HepG2 (cell line): Measurements from ENCODE around the gene SLC19A1. TPM values are rescaled to one million over a fixed set of nuclear protein-coding genes. Genes with fewer than 3 reads are reported as not detected.

Source experiments
- DPF2 ChIP-seq: sonication (generic); formaldehyde crosslinking; IDR thresholded peaks from 2 replicates; pipeline ENCODE4 v1.4.0; 2020; ENCODE audit warnings: mild to moderate bottlenecking, low read depth, missing genetic modification reagents, borderline replicate concordance
- ELF3 ChIP-seq: IDR thresholded peaks from 2 replicates; pipeline ENCODE4 v1.6.1; 2016; ENCODE audit warnings: missing genetic modification reagents, missing compliant biosample characterization
- ETV5 ChIP-seq: IDR thresholded peaks from 2 replicates; pipeline ENCODE4 v1.6.1; 2018; ENCODE audit warnings: missing biosample characterization, missing genetic modification reagents, inconsistent platforms, borderline replicate concordance
- FOXA3 ChIP-seq: IDR thresholded peaks from 2 replicates; pipeline ENCODE4 v1.6.1; 2016; ENCODE audit warnings: missing genetic modification reagents, missing compliant biosample characterization
- GZF1 ChIP-seq: sonication (generic); formaldehyde crosslinking; IDR thresholded peaks from 2 replicates; pipeline ENCODE4 v1.5.1; 2020; ENCODE audit warnings: mild to moderate bottlenecking, missing genetic modification reagents
- HNRNPH1 ChIP-seq: fragments of 200-400 bp; formaldehyde crosslinking; optimal IDR thresholded peaks from 2 replicates; pipeline ENCODE3; 2017; ENCODE audit warnings: mild to moderate bottlenecking, low read depth, low read length
- PHF8 ChIP-seq: sonication (generic); formaldehyde crosslinking; IDR thresholded peaks from 2 replicates; pipeline ENCODE4 v1.5.0; 2020; ENCODE audit warnings: missing genetic modification reagents
- SAP130 ChIP-seq: IDR thresholded peaks from 2 replicates; pipeline ENCODE4 v1.6.1; 2016; ENCODE audit warnings: low read depth
- TAF1 ChIP-seq: sonication (generic); formaldehyde crosslinking; IDR thresholded peaks from 2 replicates; pipeline ENCODE4 v1.4.0; 2020; ENCODE audit warnings: missing genetic modification reagents
- TEAD3 ChIP-seq: optimal IDR thresholded peaks from 2 replicates; pipeline ENCODE3; 2016; ENCODE audit warnings: borderline replicate concordance
- XRCC5 ChIP-seq: fragments of 200-400 bp; formaldehyde crosslinking; optimal IDR thresholded peaks from 2 replicates; pipeline ENCODE3; 2017; ENCODE audit warnings: mild to moderate bottlenecking, low read length
- ZBTB26 ChIP-seq: IDR thresholded peaks from 2 replicates; pipeline ENCODE4 v1.6.1; 2016; ENCODE audit warnings: missing compliant biosample characterization, missing genetic modification reagents, borderline replicate concordance
- ZFP82 ChIP-seq: sonication (generic); formaldehyde crosslinking; IDR thresholded peaks from 2 replicates; pipeline ENCODE4 v1.5.1; 2020; ENCODE audit warnings: mild to moderate bottlenecking, missing genetic modification reagents, borderline replicate concordance
- ZNF256 ChIP-seq: sonication (generic); formaldehyde crosslinking; conservative IDR thresholded peaks from 2 replicates; pipeline ENCODE4 v1.4.0; 2020; ENCODE audit warnings: missing genetic modification reagents
- ZNF615 ChIP-seq: sonication (generic); formaldehyde crosslinking; IDR thresholded peaks from 2 replicates; pipeline ENCODE4 v1.5.0; 2020; ENCODE audit warnings: mild to moderate bottlenecking, missing genetic modification reagents, borderline replicate concordance
- ZNF644 ChIP-seq: IDR thresholded peaks from 2 replicates; pipeline ENCODE4 v1.6.1; 2016; ENCODE audit warnings: low read depth
- ZNF891 ChIP-seq: sonication (generic); formaldehyde crosslinking; IDR thresholded peaks from 2 replicates; pipeline ENCODE4 v1.5.0; 2020; ENCODE audit warnings: mild to moderate bottlenecking, missing genetic modification reagents
- polyA plus RNA-seq, 8 experiments: library from polyadenylated mRNA; depleted of rRNA in 3 of 8; stranded (reverse) in 7 of 8; unstranded in 1 of 8; fragments of >200 nt; fragmentation: Illumina TruSeq in 4 of 8; extraction: Trizol in 4 of 8; gene quantifications; 2 replicates each; pipeline versions ENCODE4 v1.2.1 to v1.2.3, GENCODE V29; 2011 to 2016; ENCODE audit warnings: low read depth in 4 of 8, missing spikeins in 1 of 8, mixed read lengths in 1 of 8; ENCODE audit not compliant: insufficient read depth in 1 of 8
- total RNA-seq, 5 experiments: library from RNA; depleted of rRNA; stranded (reverse); fragments of >200 nt; fragmentation: Illumina TruSeq; extraction: Trizol; gene quantifications; 2 replicates each; pipeline ENCODE4 v1.2.3, GENCODE V29; 2016; ENCODE audit warnings: low read depth in 1 of 5
- TF ChIP-seq, protein P1 (sequence below): sonication (generic); formaldehyde crosslinking; conservative IDR thresholded peaks from 2 replicates; pipeline ENCODE4 v1.4.0; 2020; ENCODE audit warnings: missing genetic modification reagents
- TF ChIP-seq, protein P2 (sequence below): sonication (generic); formaldehyde crosslinking; IDR thresholded peaks from 2 replicates; pipeline ENCODE4 v1.4.0; 2020; ENCODE audit warnings: mild to moderate bottlenecking, missing genetic modification reagents
- TF ChIP-seq, protein P3 (sequence below): IDR thresholded peaks from 2 replicates; pipeline ENCODE4 v1.4.0; 2020; ENCODE audit warnings: mild to moderate bottlenecking, missing genetic modification reagents

SLC19A1 gene
- total and polyA plus RNA-seq, 2 of the 13 experiments (the other 11 are each of a cell fraction or from before 2014, with no cell fraction given) = 21.8 to 23.0 TPM

GRCh38 chr21:45548711-45549491 is 6.7 kb upstream of the SLC19A1 start (continued):
- TF ChIP-seq GZF1 (CRISPR knock-in tag) = no peak
- TF ChIP-seq ELF3 = peak; percentile 73
- TF ChIP-seq, protein P1, sequence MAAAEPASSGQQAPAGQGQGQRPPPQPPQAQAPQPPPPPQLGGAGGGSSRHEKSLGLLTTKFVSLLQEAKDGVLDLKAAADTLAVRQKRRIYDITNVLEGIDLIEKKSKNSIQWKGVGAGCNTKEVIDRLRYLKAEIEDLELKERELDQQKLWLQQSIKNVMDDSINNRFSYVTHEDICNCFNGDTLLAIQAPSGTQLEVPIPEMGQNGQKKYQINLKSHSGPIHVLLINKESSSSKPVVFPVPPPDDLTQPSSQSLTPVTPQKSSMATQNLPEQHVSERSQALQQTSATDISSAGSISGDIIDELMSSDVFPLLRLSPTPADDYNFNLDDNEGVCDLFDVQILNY (CRISPR knock-in tag) = no peak
- no peak for TF ChIP-seq PHF8 (CRISPR knock-in tag)
- TF ChIP-seq DPF2 = no peak
- no peak for TF ChIP-seq ZNF615 (CRISPR knock-in tag)
- TF ChIP-seq ZBTB26 (CRISPR knock-in tag) = no peak
- TF ChIP-seq ZNF891 (CRISPR knock-in tag) = no peak
- TF ChIP-seq XRCC5 = no peak
- TF ChIP-seq SAP130 (CRISPR knock-in tag) = peak; percentile 61
- TF ChIP-seq TAF1 (CRISPR knock-in tag) = no peak
- peak; percentile 38; the same call in 1 of the 2 replicates for TF ChIP-seq ETV5 (CRISPR knock-in tag)
- TF ChIP-seq, protein P2, sequence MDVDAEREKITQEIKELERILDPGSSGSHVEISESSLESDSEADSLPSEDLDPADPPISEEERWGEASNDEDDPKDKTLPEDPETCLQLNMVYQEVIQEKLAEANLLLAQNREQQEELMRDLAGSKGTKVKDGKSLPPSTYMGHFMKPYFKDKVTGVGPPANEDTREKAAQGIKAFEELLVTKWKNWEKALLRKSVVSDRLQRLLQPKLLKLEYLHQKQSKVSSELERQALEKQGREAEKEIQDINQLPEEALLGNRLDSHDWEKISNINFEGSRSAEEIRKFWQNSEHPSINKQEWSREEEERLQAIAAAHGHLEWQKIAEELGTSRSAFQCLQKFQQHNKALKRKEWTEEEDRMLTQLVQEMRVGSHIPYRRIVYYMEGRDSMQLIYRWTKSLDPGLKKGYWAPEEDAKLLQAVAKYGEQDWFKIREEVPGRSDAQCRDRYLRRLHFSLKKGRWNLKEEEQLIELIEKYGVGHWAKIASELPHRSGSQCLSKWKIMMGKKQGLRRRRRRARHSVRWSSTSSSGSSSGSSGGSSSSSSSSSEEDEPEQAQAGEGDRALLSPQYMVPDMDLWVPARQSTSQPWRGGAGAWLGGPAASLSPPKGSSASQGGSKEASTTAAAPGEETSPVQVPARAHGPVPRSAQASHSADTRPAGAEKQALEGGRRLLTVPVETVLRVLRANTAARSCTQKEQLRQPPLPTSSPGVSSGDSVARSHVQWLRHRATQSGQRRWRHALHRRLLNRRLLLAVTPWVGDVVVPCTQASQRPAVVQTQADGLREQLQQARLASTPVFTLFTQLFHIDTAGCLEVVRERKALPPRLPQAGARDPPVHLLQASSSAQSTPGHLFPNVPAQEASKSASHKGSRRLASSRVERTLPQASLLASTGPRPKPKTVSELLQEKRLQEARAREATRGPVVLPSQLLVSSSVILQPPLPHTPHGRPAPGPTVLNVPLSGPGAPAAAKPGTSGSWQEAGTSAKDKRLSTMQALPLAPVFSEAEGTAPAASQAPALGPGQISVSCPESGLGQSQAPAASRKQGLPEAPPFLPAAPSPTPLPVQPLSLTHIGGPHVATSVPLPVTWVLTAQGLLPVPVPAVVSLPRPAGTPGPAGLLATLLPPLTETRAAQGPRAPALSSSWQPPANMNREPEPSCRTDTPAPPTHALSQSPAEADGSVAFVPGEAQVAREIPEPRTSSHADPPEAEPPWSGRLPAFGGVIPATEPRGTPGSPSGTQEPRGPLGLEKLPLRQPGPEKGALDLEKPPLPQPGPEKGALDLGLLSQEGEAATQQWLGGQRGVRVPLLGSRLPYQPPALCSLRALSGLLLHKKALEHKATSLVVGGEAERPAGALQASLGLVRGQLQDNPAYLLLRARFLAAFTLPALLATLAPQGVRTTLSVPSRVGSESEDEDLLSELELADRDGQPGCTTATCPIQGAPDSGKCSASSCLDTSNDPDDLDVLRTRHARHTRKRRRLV (CRISPR knock-in tag) = no peak
- no peak for TF ChIP-seq ZFP82 (CRISPR knock-in tag)
- TF ChIP-seq ZNF256 (CRISPR knock-in tag) = no peak
- TF ChIP-seq FOXA3 (CRISPR knock-in tag) = peak; percentile 46; the same call in 1 of the 2 replicates
- TF ChIP-seq, protein P3, sequence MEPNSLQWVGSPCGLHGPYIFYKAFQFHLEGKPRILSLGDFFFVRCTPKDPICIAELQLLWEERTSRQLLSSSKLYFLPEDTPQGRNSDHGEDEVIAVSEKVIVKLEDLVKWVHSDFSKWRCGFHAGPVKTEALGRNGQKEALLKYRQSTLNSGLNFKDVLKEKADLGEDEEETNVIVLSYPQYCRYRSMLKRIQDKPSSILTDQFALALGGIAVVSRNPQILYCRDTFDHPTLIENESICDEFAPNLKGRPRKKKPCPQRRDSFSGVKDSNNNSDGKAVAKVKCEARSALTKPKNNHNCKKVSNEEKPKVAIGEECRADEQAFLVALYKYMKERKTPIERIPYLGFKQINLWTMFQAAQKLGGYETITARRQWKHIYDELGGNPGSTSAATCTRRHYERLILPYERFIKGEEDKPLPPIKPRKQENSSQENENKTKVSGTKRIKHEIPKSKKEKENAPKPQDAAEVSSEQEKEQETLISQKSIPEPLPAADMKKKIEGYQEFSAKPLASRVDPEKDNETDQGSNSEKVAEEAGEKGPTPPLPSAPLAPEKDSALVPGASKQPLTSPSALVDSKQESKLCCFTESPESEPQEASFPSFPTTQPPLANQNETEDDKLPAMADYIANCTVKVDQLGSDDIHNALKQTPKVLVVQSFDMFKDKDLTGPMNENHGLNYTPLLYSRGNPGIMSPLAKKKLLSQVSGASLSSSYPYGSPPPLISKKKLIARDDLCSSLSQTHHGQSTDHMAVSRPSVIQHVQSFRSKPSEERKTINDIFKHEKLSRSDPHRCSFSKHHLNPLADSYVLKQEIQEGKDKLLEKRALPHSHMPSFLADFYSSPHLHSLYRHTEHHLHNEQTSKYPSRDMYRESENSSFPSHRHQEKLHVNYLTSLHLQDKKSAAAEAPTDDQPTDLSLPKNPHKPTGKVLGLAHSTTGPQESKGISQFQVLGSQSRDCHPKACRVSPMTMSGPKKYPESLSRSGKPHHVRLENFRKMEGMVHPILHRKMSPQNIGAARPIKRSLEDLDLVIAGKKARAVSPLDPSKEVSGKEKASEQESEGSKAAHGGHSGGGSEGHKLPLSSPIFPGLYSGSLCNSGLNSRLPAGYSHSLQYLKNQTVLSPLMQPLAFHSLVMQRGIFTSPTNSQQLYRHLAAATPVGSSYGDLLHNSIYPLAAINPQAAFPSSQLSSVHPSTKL = peak; percentile 64
- TF ChIP-seq ZNF644 (CRISPR knock-in tag) = 0 out of 2 replicates have a peak, but pooled peaks have one; percentile 21
- no peak for TF ChIP-seq HNRNPH1
- peak; percentile 40 for TF ChIP-seq TEAD3 (CRISPR knock-in tag)
